Tibial nerve (tissue), 4 donors: ENCODE results near the gene DISC1. TPM values are rescaled to one million over a fixed set of nuclear protein-coding genes. Genes with fewer than 3 reads are reported as not detected.

Source experiments
- DNase-seq, 2 donors: peaks; one replicate each; pipeline ENCODE4 v3.0.0-alpha.2; 2019; ENCODE audit warnings: low spot score in 2 of 2
- H3K27ac ChIP-seq, 4 donors: fragments of 200-600 bp; sonication (generic) in 3 of 4; one replicate each; pipeline ENCODE4 v1.5.1; 2017 to 2019; ENCODE audit warnings: mild to moderate bottlenecking in 1 of 4
- H3K27me3 ChIP-seq, 2 donors: fragments of 200-600 bp; sonication (generic) in 1 of 2; one replicate each; pipeline versions ENCODE4 v1.5.1 to v1.6.0; 2017 to 2019
- H3K36me3 ChIP-seq, 3 donors: fragments of 200-600 bp; sonication (generic); one replicate each; pipeline ENCODE4 v1.5.1; 2018 to 2019
- H3K4me1 ChIP-seq, 4 donors: fragments of 200-600 bp; sonication (generic) in 3 of 4; one replicate each; pipeline ENCODE4 v1.5.1; 2017 to 2019
- H3K4me3 ChIP-seq, 4 donors: fragments of 200-600 bp; sonication (generic) in 3 of 4; one replicate each; pipeline ENCODE4 v1.5.1; 2017 to 2019; ENCODE audit warnings: mild to moderate bottlenecking in 1 of 4, moderate library complexity in 1 of 4
- H3K9me3 ChIP-seq, 4 donors: fragments of 200-600 bp; sonication (generic) in 3 of 4; one replicate each; pipeline ENCODE4 v1.5.1; 2017 to 2019
- CTCF ChIP-seq, 5 experiments: fragments of 200-600 bp in 3 of 5; fragments of 450-650 bp in 2 of 5; sonication (generic) in 3 of 5; IDR thresholded peaks; one replicate each; pipeline ENCODE4 v1.5.1; 2016 to 2019; ENCODE audit warnings: antibody characterized with exemption in 5 of 5, mild to moderate bottlenecking in 3 of 5, moderate library complexity in 2 of 5
- EP300 ChIP-seq, 2 donors: sonication (generic); formaldehyde crosslinking; IDR thresholded peaks; one replicate each; pipeline ENCODE4 v1.6.1; 2017; ENCODE audit warnings: antibody characterized with exemption in 2 of 2, mild to moderate bottlenecking in 1 of 2
- POLR2A ChIP-seq, 2 donors: fragments of 450-650 bp; IDR thresholded peaks; one replicate each; pipeline ENCODE4 v1.6.1; 2017; ENCODE audit warnings: antibody characterized with exemption in 2 of 2, mild to moderate bottlenecking in 2 of 2, moderate library complexity in 2 of 2
- WGBS, 2 donors: methylation state at CpG; one replicate each; pipeline ENCODE4 v1.1.5; 2018; 5-methylcytosine and 5-hydroxymethylcytosine counted together
- total RNA-seq, 4 donors: library from RNA; depleted of rRNA; stranded (reverse); fragments of >200 nt; gene quantifications; one replicate each; pipeline ENCODE4 v1.1.0, GENCODE V29; 2016

Gene DISC1
- total RNA-seq, 4 donors from 2014 or later: 29.9 to 39.0 (median 32.7) TPM

- Histone ChIP-seq H3K36me3 (no peaks in the 10 kb centered on the region), H3K27ac (no peak overlapping the region), H3K4me3 (no peak overlapping the region), H3K27me3 (no peaks in the 10 kb centered on the region), H3K9me3 (no peaks in the 10 kb centered on the region), H3K4me1 (peaks cover 0 to 19% (median 0%) of the 10 kb centered on the region in 4 donors)
- no peak for TF ChIP-seq EP300 (IDR thresholded peaks at IDR 0.05)
- TF ChIP-seq POLR2A (IDR thresholded peaks at IDR 0.05): no peak
- TF ChIP-seq CTCF (IDR thresholded peaks at IDR 0.05): no peak
- DNase-seq: no peak
- 42 to 76% methylated on average over 2 of the region's 2 CpGs for WGBS, 2 donors
Measured at GRCh38 chr1:231594123-231594522, 32.5 kb upstream of the DISC1 start.

- no peaks in the 10 kb centered on the region for H3K9me3 ChIP-seq
- no peaks in the 10 kb centered on the region for H3K36me3 ChIP-seq
- TF ChIP-seq EP300 (IDR thresholded peaks at IDR 0.05): no peak
- no peak for TF ChIP-seq POLR2A (IDR thresholded peaks at IDR 0.05)
- TF ChIP-seq CTCF (IDR thresholded peaks at IDR 0.05): no peak
- H3K4me3 ChIP-seq: no peak overlapping the region
- no peaks in the 10 kb centered on the region for H3K27me3 ChIP-seq
- H3K4me1 ChIP-seq: peaks cover 0 to 19% (median 0%) of the 10 kb centered on the region in 4 donors
- 86 to 94% methylated on average over 4 of the region's 4 CpGs for WGBS, 2 donors
- no peak overlapping the region for H3K27ac ChIP-seq
- no peak for DNase-seq
Measured at GRCh38 chr1:231594749-231595148, 31.8 kb upstream of the DISC1 start.

- no peak overlapping the region for H3K4me3 ChIP-seq
- H3K9me3 ChIP-seq: no peaks in the 10 kb centered on the region
- no peaks in the 10 kb centered on the region for H3K36me3 ChIP-seq
- no peak overlapping the region for H3K27ac ChIP-seq
- TF ChIP-seq CTCF (IDR thresholded peaks at IDR 0.05) (no peak), POLR2A (IDR thresholded peaks at IDR 0.05) (no peak), EP300 (IDR thresholded peaks at IDR 0.05) (no peak)
- DNase-seq: no peak
- H3K4me1 ChIP-seq: peaks cover 5 to 26% (median 11%) of the 10 kb centered on the region in 4 donors
- H3K27me3 ChIP-seq: no peaks in the 10 kb centered on the region
- WGBS, 2 donors: 29 to 48% methylated on average over 5 of the region's 5 CpGs
Measured at GRCh38 chr1:231596337-231596791, 30.2 kb upstream of the DISC1 start.

GRCh38 chr1:231597971-231598370, 28.6 kb upstream of the DISC1 start:
- Histone ChIP-seq H3K4me1 (peaks cover 5 to 42% (median 17%) of the 10 kb centered on the region in 4 donors), H3K27ac (no peak overlapping the region), H3K9me3 (no peaks in the 10 kb centered on the region), H3K27me3 (no peaks in the 10 kb centered on the region), H3K4me3 (no peak overlapping the region), H3K36me3 (no peaks in the 10 kb centered on the region)
- no peak for TF ChIP-seq POLR2A (IDR thresholded peaks at IDR 0.05)
- TF ChIP-seq CTCF (IDR thresholded peaks at IDR 0.05): no peak
- no peak for TF ChIP-seq EP300 (IDR thresholded peaks at IDR 0.05)
- DNase-seq: no peak
- 71% methylated on average over 1 of the region's 1 CpG for WGBS, 2 donors

- peak overlapping the region in 2 of 4 donors; percentile 40 to 44 for H3K27ac ChIP-seq
- H3K36me3 ChIP-seq: no peaks in the 10 kb centered on the region
- no peak for DNase-seq
- peaks cover 5 to 49% (median 17%) of the 10 kb centered on the region in 4 donors for H3K4me1 ChIP-seq
- TF ChIP-seq EP300 (IDR thresholded peaks at IDR 0.05): no peak
- TF ChIP-seq POLR2A (IDR thresholded peaks at IDR 0.05): no peak
- TF ChIP-seq CTCF (IDR thresholded peaks at IDR 0.05): no peak
- no peaks in the 10 kb centered on the region for H3K9me3 ChIP-seq
- no peaks in the 10 kb centered on the region for H3K27me3 ChIP-seq
- H3K4me3 ChIP-seq: no peak overlapping the region
- 18 to 29% methylated on average over 7 of the region's 7 CpGs for WGBS, 2 donors
Measured at GRCh38 chr1:231600458-231600976, 26.1 kb upstream of the DISC1 start.
